ENCODE data around the gene IFT57.
"Not testable (repeated sequence)": the region's sequence is repeated elsewhere in the genome, so short reads cannot be mapped to it uniquely, and the experiment has no call there.

IFT57 gene

DNA sequence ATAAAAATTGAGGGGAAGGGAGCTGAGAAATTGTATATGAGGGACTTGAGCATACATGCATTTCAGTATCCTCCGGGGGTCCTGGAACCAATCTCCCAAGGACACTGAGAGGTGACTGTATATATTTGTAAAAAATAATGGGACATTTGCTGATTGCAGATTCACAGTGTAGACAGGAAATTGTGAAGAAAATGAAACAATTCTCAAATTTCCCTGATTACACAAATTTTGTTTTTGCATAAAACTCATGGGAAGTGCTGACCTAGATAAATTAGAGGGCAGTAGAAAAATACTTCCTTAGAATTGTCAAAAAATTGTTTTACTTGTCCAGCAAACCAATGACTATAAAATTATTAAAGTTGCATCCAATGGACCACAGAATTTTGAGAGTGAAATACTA is 64.0 kb downstream of the IFT57 start:
- DNase-seq: no peak

- DNase-seq: no peak
These were observed 65.0 kb downstream of the IFT57 start for GRCh38 chr3:108157273-108157672.

DNA sequence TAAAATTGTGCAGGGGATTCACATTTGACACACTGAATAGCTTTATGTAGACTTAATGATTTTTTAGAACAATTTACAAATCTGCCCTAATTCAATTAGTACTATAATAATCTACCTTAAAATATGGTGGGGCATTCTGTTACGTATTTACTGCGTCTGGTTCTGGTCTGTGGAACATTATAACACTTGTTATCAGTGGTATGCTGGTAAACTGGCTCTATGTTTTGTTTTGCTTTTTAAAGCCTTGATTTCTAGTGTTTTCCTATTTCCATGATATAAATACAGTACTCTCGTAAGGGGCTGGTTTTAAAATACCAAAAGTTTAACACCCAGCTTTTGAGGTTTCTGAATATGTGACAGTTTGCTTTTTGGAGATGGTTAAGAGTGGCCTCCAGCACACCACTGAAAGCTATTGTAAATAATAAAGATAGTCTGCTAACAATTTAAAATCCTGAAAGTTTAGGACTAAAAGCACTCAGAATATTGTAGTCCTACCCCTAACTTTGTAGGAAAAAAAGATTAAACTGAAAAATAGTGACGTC is 65.8 kb downstream of the IFT57 start:
- no peak for DNase-seq

DNA sequence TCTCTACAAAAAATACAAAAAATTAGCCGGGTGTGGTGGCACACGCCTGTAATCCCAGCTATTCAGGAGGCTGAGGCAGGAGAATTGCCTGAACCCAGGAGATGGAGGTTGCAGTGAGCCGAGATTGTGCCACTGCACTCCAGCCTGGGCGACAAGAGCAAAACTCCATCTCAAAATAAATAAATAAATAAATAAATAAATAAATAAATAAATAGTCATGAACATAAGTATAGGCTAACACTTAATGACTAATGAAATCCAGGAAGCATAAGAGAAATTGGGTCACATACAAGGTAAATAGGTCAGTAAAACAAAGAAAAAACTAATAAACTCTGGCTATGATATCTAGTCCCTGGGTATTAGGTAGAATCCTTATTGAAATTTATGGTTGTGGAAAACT is 66.6 kb downstream of the IFT57 start:
- DNase-seq: not testable (repeated sequence)

DNA sequence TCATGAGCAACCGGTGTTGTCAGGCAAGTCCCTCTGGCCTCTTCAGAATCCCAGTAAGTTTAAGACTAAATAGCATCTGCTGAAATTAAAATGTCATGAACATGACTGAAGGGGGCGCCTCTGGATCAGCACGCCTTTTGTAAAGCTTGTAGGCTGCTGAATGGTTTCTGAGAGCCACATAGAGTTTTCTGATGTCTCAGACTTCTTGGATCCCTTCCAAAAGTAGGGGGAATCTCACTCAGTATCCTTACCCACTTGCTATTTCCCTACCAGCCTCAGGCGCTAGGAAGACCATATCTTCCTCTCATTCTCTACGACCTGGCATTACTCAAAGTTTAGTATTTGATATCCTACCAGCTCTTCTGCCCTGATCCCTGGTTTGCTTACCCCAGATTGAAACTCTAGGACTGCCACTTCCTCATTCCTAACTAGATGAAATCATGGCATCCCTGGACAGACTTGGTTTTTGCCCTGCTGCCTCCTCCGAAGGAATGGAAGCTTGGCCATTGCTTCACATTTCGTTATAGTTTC is 68.7 kb downstream of the IFT57 start:
- no peak for DNase-seq

- DNase-seq: no peak
These were observed 70.0 kb downstream of the IFT57 start for GRCh38 chr3:108152274-108152673.

DNA sequence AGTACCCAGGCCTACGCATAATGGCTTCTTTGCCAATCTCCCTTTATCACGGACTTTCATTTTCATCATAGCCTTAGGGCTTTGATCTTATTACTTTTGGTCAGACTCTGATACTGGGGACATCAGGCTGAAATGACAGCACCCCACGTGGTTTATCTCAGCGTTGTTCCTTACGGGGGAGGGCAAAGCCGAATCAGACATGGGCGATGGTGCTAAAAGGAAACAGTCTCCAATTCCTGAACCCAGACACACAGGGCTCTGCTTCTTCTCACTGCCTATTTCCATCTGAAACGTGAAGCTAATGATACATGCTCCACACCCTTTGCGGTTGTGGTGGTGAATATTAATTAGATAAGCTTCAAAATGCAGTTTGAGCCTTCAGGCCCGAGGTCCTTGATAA is 72.0 kb downstream of the IFT57 start:
- DNase-seq: no peak

DNA sequence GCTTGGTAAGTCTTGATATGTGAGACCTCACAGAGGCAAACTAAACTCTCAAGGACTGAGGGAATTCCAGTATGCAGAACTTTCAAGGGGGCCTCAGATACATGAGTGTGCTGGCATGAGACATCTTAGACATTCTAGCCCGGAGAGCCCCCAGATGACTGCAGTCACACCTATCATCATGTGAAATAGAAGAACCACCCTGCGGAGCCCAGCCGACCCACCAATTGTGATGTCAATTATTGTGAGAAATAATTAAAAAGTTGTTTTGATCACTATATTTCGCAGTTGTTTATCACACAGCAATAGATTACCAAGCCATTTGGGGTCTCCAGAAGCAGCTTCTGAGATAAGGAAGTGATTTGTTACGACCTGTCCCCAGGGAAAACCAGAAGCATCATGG is 76.1 kb downstream of the IFT57 start:
- no peak for DNase-seq

DNA sequence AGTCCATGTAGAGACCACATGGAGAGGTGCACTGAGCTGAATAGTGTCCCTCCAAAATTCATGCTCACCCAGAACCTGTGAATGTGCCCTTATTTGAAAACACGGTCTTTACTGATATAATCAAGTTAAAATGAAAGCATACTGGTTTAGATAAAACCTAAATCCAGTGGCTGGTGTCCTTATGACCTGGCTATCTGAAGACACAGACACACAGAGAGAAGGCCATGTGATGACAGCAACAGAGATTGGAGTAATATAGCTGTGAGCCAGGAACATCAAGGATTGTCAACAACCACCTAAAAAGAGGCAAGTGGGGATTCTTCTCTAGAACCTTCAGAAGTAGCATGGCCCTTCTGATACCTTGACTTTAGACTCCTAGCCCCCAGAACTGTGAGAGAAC is 76.6 kb downstream of the IFT57 start:
- no peak for DNase-seq

DNA sequence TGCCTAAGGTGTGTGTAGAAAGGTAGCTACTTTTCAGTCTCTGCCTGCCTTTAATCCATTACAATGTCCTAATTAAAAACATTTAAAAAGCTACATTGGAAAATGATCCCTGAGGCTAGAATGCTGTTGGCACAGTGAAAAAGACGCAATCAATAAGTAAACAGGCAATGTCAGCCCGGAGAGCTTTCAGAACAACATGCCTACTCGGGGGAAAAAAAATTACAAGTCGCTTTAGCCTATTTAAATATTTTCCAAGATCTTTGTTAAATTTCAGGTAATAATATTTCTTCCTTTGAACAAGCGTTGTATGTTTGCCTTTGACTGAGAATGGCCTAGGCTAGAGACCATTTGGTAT is 84.8 kb downstream of the IFT57 start:
- no peak for DNase-seq

DNA sequence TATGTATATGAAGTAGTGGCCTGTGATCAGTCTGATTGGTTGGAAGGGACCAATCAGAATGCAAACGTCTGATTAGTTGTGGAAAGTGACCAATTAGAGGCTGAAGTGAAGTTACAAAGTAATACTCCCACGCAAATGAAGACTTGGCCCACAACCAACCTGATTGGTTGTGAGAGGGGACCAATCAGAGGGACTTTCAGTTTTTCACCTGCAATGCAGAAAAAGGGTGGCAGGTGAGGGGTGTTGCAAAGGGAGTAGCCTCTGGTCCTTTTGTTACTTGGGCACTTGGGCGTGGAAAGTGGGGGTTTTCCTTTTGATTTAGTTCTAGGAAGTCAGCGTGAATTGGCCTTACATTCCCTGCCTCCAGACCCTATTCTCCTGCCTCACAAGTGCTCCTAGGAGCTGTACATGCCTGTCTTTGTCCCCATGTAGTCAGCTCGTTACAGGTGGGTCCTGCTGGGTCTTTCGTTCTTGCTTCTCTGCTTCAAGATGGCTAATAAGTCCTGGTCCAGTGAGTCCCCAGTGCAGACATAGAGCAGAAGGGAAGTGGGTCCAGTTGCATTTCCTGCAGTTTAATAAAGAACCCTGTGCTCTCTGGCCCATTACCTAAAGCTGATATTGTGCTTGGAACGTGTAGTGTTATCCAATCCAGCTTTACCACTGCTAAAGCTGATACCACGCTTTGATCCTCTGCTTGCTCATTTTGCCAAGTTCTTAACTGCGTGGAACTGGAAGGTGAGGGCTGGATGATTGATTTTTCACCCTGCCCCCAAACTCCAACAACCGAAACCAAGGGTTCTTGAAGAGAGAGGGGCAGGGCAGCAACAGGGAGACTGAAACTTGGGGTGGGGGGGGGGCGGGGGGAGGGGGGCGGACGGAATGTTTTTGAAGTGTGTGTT is 85.4 kb downstream of the IFT57 start:
- DNase-seq: no peak

DNA sequence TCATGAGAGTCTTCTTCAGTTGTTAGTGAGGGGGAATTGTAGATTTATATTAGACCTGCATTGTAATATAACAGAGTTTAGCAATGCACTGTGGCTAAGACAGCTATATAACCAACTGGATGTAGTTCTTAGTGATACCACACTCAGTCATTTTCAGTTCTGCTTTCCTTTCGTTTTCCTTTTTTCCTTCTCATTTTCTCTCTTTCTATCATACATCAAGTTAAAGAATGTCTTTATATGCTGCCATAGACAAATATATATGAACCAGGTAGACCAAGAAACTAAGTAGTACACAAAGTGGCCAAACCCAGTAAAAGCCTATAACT is 87.7 kb downstream of the IFT57 start:
- DNase-seq: no peak

- no peak for DNase-seq
These were observed 88.2 kb downstream of the IFT57 start for GRCh38 chr3:108133858-108134554.

DNA sequence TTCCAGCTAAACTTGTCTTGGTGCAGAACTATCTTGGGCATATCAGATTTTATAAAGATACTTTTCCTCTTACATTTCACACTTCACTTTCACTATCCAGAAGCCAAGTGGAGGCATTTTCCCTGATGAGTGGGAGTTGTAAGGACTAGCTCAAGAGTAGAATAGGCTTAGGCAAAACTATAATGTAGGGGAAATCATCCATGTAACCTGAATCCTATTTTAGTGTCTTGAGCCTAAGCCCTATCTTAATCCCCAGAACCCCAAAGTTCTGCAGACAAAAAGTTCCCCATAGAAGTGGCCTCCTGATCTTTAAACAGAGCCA is 89.2 kb downstream of the IFT57 start:
- no peak for DNase-seq

DNA sequence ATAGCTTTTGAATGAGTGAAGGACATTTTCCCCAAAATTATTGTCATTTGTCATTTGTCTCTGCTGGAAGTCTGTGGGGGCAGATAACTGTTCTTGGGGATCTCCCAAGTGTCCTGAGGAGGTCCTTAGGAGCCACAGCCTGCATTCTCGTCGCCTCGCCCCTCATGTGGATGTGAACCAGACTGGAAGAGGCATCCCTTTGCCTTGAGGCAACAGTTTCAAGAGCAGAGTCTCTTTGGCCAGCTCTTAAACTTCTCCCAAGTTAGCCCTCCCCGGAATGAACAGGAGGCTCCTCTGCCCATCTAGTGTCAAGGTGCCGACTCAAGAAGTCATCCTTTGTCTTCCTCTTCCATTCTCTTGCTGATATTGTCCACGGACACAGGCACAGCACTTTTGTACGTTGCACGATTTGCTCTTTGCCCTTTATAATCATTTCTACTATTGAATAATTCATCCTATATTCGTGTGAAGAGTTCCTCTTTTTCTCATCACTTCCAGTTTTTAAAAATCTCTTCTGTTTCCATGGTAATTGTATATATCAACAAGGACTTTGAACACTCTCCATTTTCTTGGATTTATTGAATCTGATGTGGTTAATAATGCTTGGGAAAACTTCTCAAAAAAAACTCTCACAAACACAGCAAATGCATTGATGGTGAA is 90.6 kb downstream of the IFT57 start:
- DNase-seq: no peak

GRCh38 chr3:108130701-108131474 is 91.3 kb downstream of the IFT57 start:
- no peak for DNase-seq

DNA sequence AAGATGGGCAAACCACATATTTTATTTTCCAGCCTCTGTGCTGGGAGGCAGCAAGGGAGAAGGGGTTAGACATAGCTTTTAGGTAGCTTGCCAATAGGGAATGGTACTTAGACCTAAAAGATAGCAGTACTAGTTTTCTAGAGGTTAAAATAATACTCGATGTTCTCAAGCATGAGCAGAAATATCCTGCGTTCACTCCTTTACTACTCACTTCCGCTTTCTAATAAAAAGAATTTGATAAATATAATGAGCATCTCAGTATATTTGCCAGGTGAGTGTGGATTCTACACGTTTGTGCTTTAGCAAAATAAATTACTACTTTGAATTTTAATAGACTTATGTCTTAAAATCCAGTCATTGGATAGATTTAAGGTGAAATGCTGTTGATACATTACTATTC is 92.0 kb downstream of the IFT57 start:
- no peak for DNase-seq

- no peak for DNase-seq
These were observed 94.8 kb downstream of the IFT57 start for GRCh38 chr3:108127301-108127988.

DNA sequence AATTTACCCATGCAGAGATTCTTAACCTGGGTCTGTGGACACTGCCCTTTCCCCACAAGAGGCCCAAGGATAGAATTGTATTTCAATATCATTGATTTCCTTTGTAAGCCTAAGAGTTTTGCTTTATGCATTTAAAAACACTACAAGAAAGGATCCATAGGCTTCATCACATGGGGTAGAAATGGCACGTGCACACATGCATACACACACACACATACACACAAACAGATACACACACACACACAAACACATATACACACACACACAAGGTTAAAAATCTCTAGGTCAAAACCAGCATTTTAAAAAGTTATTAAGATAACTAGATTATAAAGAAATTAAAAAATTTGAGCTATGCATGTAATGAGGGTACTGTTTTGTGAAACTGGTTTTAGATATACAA is 95.9 kb downstream of the IFT57 start:
- no peak for DNase-seq

DNA sequence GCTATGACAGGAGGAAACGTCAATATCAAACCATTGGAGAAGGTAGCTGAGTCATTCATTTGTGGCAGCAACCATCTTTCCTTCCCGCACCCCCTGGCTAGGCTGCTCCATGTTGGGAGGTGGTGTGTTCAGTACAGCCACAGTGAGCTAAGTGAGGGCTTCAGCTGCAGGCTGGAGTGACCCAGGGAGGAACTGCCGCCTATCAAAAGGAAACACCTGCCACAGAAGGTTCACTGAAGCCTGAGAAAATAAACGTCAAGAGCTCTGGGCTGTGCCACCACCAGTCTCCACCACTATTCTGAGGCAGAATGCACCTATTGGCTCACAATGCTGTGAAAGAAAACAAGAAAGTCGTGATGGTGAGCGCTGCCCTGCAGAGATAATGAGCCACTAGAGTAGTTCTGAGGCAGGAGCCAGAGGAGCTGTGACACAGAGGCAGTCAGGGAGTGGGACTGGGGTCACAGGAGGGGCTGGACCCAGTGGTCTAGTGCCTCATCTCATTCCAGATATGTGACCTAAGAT is 96.6 kb downstream of the IFT57 start:
- DNase-seq: no peak

DNA sequence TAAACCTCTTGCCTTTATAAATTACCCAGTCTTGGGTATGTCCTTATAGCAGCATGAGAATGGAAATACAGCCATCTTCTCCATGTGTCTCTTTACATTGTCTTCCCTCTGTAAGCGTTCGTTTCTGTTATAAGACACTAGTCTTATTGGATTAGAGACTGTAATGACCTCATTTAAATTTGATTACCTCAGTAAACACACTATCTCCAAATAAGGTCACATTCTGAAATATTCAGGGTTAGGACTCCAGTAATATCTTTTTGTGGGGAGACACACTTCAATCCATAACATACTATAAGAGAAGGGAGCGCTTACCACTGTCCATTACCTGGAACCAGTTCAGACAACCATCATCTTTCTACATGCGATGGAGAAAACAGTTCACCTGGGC is 97.1 kb downstream of the IFT57 start:
- DNase-seq: no peak

Data from NCI-H2029 treated with DMSO at 0.1 percent for 48 hours (cell line).